ENCODE data around the gene PTPRD.

DNA sequence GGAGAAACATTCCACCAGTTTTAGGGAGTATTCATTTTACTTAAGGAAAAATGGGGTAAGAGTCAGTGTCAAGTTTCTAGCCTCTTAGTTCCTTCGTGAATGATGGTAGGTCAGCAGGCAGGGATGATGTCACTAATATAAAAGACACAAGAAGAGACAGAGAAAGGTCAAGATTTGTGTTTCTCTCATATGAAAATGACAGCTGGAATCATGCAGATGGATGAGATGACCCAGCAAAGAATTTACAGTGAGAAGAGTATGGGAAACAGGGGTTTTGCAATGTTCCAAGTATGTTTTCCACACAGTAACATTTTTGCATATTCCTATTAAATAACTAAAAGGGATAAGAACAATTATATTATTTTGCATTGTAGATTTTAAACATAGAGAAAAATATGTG is 2063.6 kb downstream of the PTPRD start:
- TF ChIP-seq, protein P1, sequence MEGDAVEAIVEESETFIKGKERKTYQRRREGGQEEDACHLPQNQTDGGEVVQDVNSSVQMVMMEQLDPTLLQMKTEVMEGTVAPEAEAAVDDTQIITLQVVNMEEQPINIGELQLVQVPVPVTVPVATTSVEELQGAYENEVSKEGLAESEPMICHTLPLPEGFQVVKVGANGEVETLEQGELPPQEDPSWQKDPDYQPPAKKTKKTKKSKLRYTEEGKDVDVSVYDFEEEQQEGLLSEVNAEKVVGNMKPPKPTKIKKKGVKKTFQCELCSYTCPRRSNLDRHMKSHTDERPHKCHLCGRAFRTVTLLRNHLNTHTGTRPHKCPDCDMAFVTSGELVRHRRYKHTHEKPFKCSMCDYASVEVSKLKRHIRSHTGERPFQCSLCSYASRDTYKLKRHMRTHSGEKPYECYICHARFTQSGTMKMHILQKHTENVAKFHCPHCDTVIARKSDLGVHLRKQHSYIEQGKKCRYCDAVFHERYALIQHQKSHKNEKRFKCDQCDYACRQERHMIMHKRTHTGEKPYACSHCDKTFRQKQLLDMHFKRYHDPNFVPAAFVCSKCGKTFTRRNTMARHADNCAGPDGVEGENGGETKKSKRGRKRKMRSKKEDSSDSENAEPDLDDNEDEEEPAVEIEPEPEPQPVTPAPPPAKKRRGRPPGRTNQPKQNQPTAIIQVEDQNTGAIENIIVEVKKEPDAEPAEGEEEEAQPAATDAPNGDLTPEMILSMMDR (IDR thresholded peaks at IDR 0.05), result no peak
- no peak for TF ChIP-seq POLR2A (IDR thresholded peaks at IDR 0.05)

Measured in Peyer's patch (tissue), 4 donors.